Nephron (organoid): Measurements from ENCODE around the gene FILIP1.

Experiments
- H3K27ac Mint-ChIP-seq, 3 experiments: 2 replicates each; pipeline ENCODE4 v1.8.0; 2020; ENCODE audit warnings: mixed read lengths in 3 of 3, mild to moderate bottlenecking in 2 of 3, moderate library complexity in 1 of 3
- H3K27me3 Mint-ChIP-seq: 2 replicates; pipeline ENCODE4 v1.8.0; 2021; ENCODE audit warnings: low read depth, mild to moderate bottlenecking, moderate library complexity, mixed read lengths
- H3K36me3 Mint-ChIP-seq: 2 replicates; pipeline ENCODE4 v1.8.0; 2020; ENCODE audit warnings: low read depth, mixed read lengths
- H3K4me1 Mint-ChIP-seq: 2 replicates; pipeline ENCODE4 v1.8.0; 2020; ENCODE audit warnings: mixed read lengths
- H3K4me3 Mint-ChIP-seq, 3 experiments: 2 replicates each; pipeline ENCODE4 v1.8.0; 2020; ENCODE audit warnings: mild to moderate bottlenecking in 3 of 3, mixed read lengths in 3 of 3, moderate library complexity in 2 of 3
- H3K9me3 Mint-ChIP-seq: 2 replicates; pipeline ENCODE4 v1.8.0; 2020; ENCODE audit warnings: mixed read lengths
- CTCF ChIP-seq, 3 experiments: fragments of 200-600 bp; sonication (generic); IDR thresholded peaks; one replicate each; pipeline ENCODE4 v1.5.0; 2021; ENCODE audit warnings: antibody characterized with exemption in 3 of 3; ENCODE audit not compliant: unreplicated experiment in 3 of 3

The FILIP1 gene

GRCh38 chr6:75296811-75297779 lies 196.5 kb downstream of the FILIP1 start:
- Mint-ChIP-seq H3K27me3 (no peaks in the 10 kb centered on the region), H3K4me1 (peaks cover 15% of the 10 kb centered on the region), H3K4me3 (no peak overlapping the region), H3K27ac (no peak overlapping the region), H3K36me3 (no peaks in the 10 kb centered on the region), H3K9me3 (no peaks in the 10 kb centered on the region)
- TF ChIP-seq CTCF (IDR thresholded peaks at IDR 0.05; ENCODE audit: unreplicated experiment in 3 of 3): peak; percentile 73 to 84 (median 75)

- Mint-ChIP-seq H3K4me1 (peaks cover 11% of the 10 kb centered on the region), H3K36me3 (no peaks in the 10 kb centered on the region), H3K27ac (no peak overlapping the region), H3K9me3 (no peaks in the 10 kb centered on the region), H3K4me3 (no peak overlapping the region), H3K27me3 (no peaks in the 10 kb centered on the region)
- TF ChIP-seq CTCF (IDR thresholded peaks at IDR 0.05; ENCODE audit: unreplicated experiment in 3 of 3): no peak
These were observed 201.0 kb downstream of the FILIP1 start for GRCh38 chr6:75292555-75292954.

- Mint-ChIP-seq H3K9me3 (no peaks in the 10 kb centered on the region), H3K4me1 (peaks cover 16% of the 10 kb centered on the region), H3K27ac (no peak overlapping the region), H3K36me3 (no peaks in the 10 kb centered on the region), H3K27me3 (no peaks in the 10 kb centered on the region), H3K4me3 (no peak overlapping the region)
- TF ChIP-seq CTCF (IDR thresholded peaks at IDR 0.05; ENCODE audit: unreplicated experiment in 3 of 3): no peak
These were observed 201.9 kb downstream of the FILIP1 start for GRCh38 chr6:75291744-75292143.

GRCh38 chr6:75291331-75291730 lies 202.3 kb downstream of the FILIP1 start:
- H3K27ac Mint-ChIP-seq: no peak overlapping the region
- TF ChIP-seq CTCF (IDR thresholded peaks at IDR 0.05; ENCODE audit: unreplicated experiment in 3 of 3): no peak
- H3K27me3 Mint-ChIP-seq: no peaks in the 10 kb centered on the region
- no peaks in the 10 kb centered on the region for H3K36me3 Mint-ChIP-seq
- no peak overlapping the region for H3K4me3 Mint-ChIP-seq
- H3K9me3 Mint-ChIP-seq: no peaks in the 10 kb centered on the region
- H3K4me1 Mint-ChIP-seq: peaks cover 20% of the 10 kb centered on the region

GRCh38 chr6:75290136-75290945 lies 203.3 kb downstream of the FILIP1 start:
- H3K4me3 Mint-ChIP-seq: peak overlapping the region in 1 of 3 experiments; percentile 32
- no peaks in the 10 kb centered on the region for H3K9me3 Mint-ChIP-seq
- H3K27me3 Mint-ChIP-seq: no peaks in the 10 kb centered on the region
- H3K36me3 Mint-ChIP-seq: no peaks in the 10 kb centered on the region
- H3K4me1 Mint-ChIP-seq: peaks cover 22% of the 10 kb centered on the region
- peak overlapping the region in 1 of 3 experiments; percentile 55 for H3K27ac Mint-ChIP-seq
- no peak for TF ChIP-seq CTCF (IDR thresholded peaks at IDR 0.05; ENCODE audit: unreplicated experiment in 3 of 3)
